Caco-2 (cell line): ENCODE data around the gene NOA1. TPM values are rescaled to one million over a fixed set of nuclear protein-coding genes. Genes with fewer than 3 reads are reported as not detected.
"Not testable (repeated sequence)": the region's sequence is repeated elsewhere in the genome, so short reads cannot be mapped to it uniquely, and the experiment has no call there.

Experiments used
- BruUV-seq: library from RNA; stranded (reverse); fragments of 400-500 nt; replicated peaks from 2 replicates; lab custom pipeline; 2021; lab: Mats Ljungman, UMichigan
- CTCF ChIA-PET: fragments of 300-600 bp; sonication (Branson Sonifier 250); formaldehyde crosslinking; loops from one replicate; lab custom pipeline; 2022; ENCODE audit warnings: antibody characterized with exemption; lab: Charles Lee
- POLR2A ChIA-PET: fragments of 300-600 bp; sonication (Branson Sonifier 250); formaldehyde crosslinking; loops from one replicate; lab custom pipeline; 2022; ENCODE audit warnings: antibody characterized with exemption; lab: Charles Lee
- DNase-seq, 2 experiments: peaks; one replicate each; pipeline versions ENCODE4 v3.0.0 to v3.0.0-alpha.2; 2020 to 2022
- H3K27me3 ChIP-seq: replicated peaks from 2 replicates; pipeline ENCODE4 v1.6.0; 2011; ENCODE audit warnings: low read length; ENCODE audit not compliant: control insufficient read depth, insufficient read depth
- H3K36me3 ChIP-seq: 2 replicates; pipeline ENCODE4 v1.5.1; 2011; ENCODE audit warnings: low read length; ENCODE audit not compliant: control insufficient read depth, insufficient read depth
- H3K4me1 ChIP-seq: fragments of 250-450 bp; sonication (Bioruptor Pico); 2 replicates; pipeline ENCODE4 v1.5.1; 2020; ENCODE audit warnings: mild to moderate bottlenecking
- H3K4me3 ChIP-seq: 2 replicates; pipeline ENCODE4 v1.5.1; 2011; ENCODE audit warnings: low read depth, mild to moderate bottlenecking, control low read depth, low read length
- H3K9me3 ChIP-seq: fragments of 250-450 bp; sonication (Bioruptor Pico); 2 replicates; pipeline ENCODE4 v1.5.1; 2020; ENCODE audit warnings: mild to moderate bottlenecking, moderate library complexity
- H3K27ac Mint-ChIP-seq: one replicate; pipeline ENCODE4 v1.8.0; 2022; ENCODE audit warnings: mixed read lengths; ENCODE audit not compliant: unreplicated experiment
- H3K27me3 Mint-ChIP-seq: one replicate; pipeline ENCODE4 v1.8.0; 2022; ENCODE audit warnings: mixed read lengths; ENCODE audit not compliant: insufficient read depth, unreplicated experiment
- H3K36me3 Mint-ChIP-seq: one replicate; pipeline ENCODE4 v1.8.0; 2022; ENCODE audit warnings: mild to moderate bottlenecking, mixed read lengths; ENCODE audit not compliant: insufficient read depth, unreplicated experiment
- H3K4me1 Mint-ChIP-seq: one replicate; pipeline ENCODE4 v1.8.0; 2022; ENCODE audit warnings: low read depth, mixed read lengths; ENCODE audit not compliant: unreplicated experiment
- H3K4me3 Mint-ChIP-seq: one replicate; pipeline ENCODE4 v1.8.0; 2022; ENCODE audit warnings: mild to moderate bottlenecking, moderate library complexity, mixed read lengths; ENCODE audit not compliant: unreplicated experiment
- H3K9me3 Mint-ChIP-seq: one replicate; pipeline ENCODE4 v1.8.0; 2022; ENCODE audit warnings: mixed read lengths; ENCODE audit not compliant: unreplicated experiment
- CTCF ChIP-seq, 2 experiments: fragments of 200-600 bp in 1 of 2; IDR thresholded peaks; 1 replicate in 1 of 2; 2 replicates in 1 of 2; pipeline versions ENCODE4 v1.5.1 to v1.8.0; 2011 to 2022; ENCODE audit warnings: antibody characterized with exemption in 1 of 2, control low read depth in 1 of 2, inconsistent platforms in 1 of 2, low read depth in 1 of 2, low read length in 1 of 2, mild to moderate bottlenecking in 1 of 2, moderate library complexity in 1 of 2; ENCODE audit not compliant: insufficient read depth in 1 of 2, severe bottlenecking in 1 of 2, unreplicated experiment in 1 of 2
- intact Hi-C: fragments of 100-400 bp; cut with micrococcal nuclease; formaldehyde crosslinking; loops from one replicate; pipeline ENCODE4 v1.10.0; 2022; ENCODE audit not compliant: unreplicated experiment
- total RNA-seq: library from RNA; stranded (reverse); gene quantifications from 2 replicates; pipeline ENCODE4 v1.2.3, GENCODE V29; 2022

NOA1 gene
- total RNA-seq, 1 experiment from 2014 or later: 26.3 TPM

DNA sequence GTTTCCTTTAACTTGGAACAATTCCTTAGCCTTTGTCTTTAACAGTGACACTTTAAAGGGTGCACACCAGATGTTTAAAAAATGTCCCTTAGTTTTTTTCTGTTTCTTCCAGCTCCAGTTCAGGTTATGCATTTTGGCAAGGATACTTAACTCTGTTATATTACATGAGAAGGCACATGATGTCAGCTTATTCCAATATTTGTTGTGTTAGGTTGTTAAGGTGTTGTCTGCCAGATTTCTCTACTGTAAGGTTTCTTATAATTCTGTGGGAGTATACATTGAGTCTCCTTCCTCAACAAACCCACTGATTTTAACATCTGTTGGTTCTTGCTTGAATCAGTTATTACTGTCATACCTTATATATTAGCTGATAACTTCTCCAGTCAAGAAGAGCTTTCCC, 36.4 kb downstream of the NOA1 start:
- intact Hi-C loops: no loop called here
- POLR2A ChIA-PET: no interaction called here
- no peak overlapping the region for H3K4me3 Mint-ChIP-seq
- no peak for TF ChIP-seq CTCF (IDR thresholded peaks at IDR 0.05; ENCODE audit: insufficient read depth in 1 of 2, low read depth in 1 of 2, low read length in 1 of 2, severe bottlenecking in 1 of 2, unreplicated experiment in 1 of 2)
- H3K4me1 Mint-ChIP-seq: no peaks in the 10 kb centered on the region
- peaks cover 26% of the 10 kb centered on the region for H3K36me3 Mint-ChIP-seq
- no peaks in the 10 kb centered on the region for H3K4me1 ChIP-seq
- H3K4me3 ChIP-seq: no peak overlapping the region
- H3K27me3 Mint-ChIP-seq: no peaks in the 10 kb centered on the region
- no peak for DNase-seq
- no peaks in the 10 kb centered on the region for H3K9me3 ChIP-seq
- no peaks in the 10 kb centered on the region for H3K36me3 ChIP-seq
- no peak overlapping the region for H3K27ac Mint-ChIP-seq
- H3K9me3 Mint-ChIP-seq: no peaks in the 10 kb centered on the region
- CTCF ChIA-PET: no interaction called here
- H3K27me3 ChIP-seq: no peaks in the 10 kb centered on the region
- BruUV-seq: no TSS peak

GRCh38 chr4:56940403-56940802, 37.0 kb downstream of the NOA1 start:
- intact Hi-C loops: no loop called here
- H3K4me1 ChIP-seq: no peaks in the 10 kb centered on the region

DNA sequence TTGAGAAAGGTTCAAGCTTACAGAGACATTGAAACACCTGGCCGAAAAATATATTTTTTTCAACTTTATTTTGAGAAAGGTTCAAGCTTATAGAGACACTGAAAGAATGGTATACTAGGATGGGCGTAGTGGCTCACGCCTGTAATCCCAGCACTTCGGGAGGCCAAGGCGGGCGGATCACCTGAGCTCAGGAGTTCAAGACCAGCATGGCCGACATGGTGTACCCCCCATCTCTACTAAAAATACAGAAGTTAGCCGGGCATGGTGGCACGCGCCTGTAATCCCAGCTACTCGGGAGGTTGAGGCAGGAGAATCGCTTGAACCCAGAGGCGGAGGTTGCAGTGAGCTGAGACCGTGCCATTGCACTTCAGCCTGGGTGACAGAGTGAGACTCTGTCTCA, 37.6 kb downstream of the NOA1 start:
- H3K36me3 Mint-ChIP-seq: peaks cover 26% of the 10 kb centered on the region
- H3K4me3 Mint-ChIP-seq, CTCF ChIA-PET, H3K27me3 Mint-ChIP-seq, H3K27ac Mint-ChIP-seq, intact Hi-C loops, POLR2A ChIA-PET, DNase-seq, H3K9me3 Mint-ChIP-seq, H3K4me3 ChIP-seq, H3K4me1 Mint-ChIP-seq, H3K36me3 ChIP-seq, BruUV-seq, H3K9me3 ChIP-seq, H3K4me1 ChIP-seq, H3K27me3 ChIP-seq: not testable (repeated sequence)

More at GRCh38 chr4:56940403-56940802, 37.0 kb downstream of the NOA1 start:
- H3K36me3 ChIP-seq: no peaks in the 10 kb centered on the region
- H3K4me3 ChIP-seq: no peak overlapping the region
- peaks cover 26% of the 10 kb centered on the region for H3K36me3 Mint-ChIP-seq
- H3K4me1 Mint-ChIP-seq: no peaks in the 10 kb centered on the region
- POLR2A ChIA-PET: no interaction called here
- H3K27ac Mint-ChIP-seq: no peak overlapping the region
- no peak for DNase-seq
- H3K27me3 ChIP-seq: no peaks in the 10 kb centered on the region
- BruUV-seq: no TSS peak
- H3K4me3 Mint-ChIP-seq: no peak overlapping the region
- H3K27me3 Mint-ChIP-seq: no peaks in the 10 kb centered on the region
- no peaks in the 10 kb centered on the region for H3K9me3 Mint-ChIP-seq
- no peak for TF ChIP-seq CTCF (IDR thresholded peaks at IDR 0.05; ENCODE audit: insufficient read depth in 1 of 2, low read depth in 1 of 2, low read length in 1 of 2, severe bottlenecking in 1 of 2, unreplicated experiment in 1 of 2)
- H3K9me3 ChIP-seq: no peaks in the 10 kb centered on the region
- CTCF ChIA-PET: no interaction called here

DNA sequence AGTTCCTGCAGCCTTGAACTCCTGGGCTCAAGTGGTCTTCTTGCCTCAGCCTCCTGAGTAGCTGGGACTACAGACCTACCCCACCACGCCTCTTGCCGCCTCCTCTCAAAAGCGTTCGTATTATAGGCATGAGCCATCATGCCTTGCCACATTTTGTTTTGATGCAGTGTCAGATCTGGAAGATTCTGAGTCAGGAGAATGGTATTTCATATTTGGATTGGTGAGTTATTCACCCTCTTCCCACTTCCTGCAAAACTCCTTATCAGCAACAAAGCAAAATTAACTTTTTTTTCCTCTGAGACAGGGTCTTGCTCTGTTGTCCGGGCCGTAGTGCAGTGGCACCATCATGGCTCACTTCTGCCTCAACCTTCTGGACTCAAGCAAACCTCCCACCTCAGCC, 40.1 kb downstream of the NOA1 start:
- Histone ChIP-seq H3K36me3 (no peaks in the 10 kb centered on the region), H3K9me3 (no peaks in the 10 kb centered on the region), H3K4me3 (no peak overlapping the region), H3K27me3 (no peaks in the 10 kb centered on the region), H3K4me1 (no peaks in the 10 kb centered on the region)
- POLR2A ChIA-PET: no interaction called here
- peak overlapping the region; percentile 11 for H3K27ac Mint-ChIP-seq
- CTCF ChIA-PET: no interaction called here
- no TSS peak for BruUV-seq
- TF ChIP-seq CTCF (IDR thresholded peaks at IDR 0.05; ENCODE audit: insufficient read depth in 1 of 2, low read depth in 1 of 2, low read length in 1 of 2, severe bottlenecking in 1 of 2, unreplicated experiment in 1 of 2): no peak
- no peak overlapping the region for H3K4me3 Mint-ChIP-seq
- peaks cover 31% of the 10 kb centered on the region for H3K36me3 Mint-ChIP-seq
- H3K4me1 Mint-ChIP-seq: no peaks in the 10 kb centered on the region
- intact Hi-C loops: no loop called here
- no peaks in the 10 kb centered on the region for H3K9me3 Mint-ChIP-seq
- DNase-seq: no peak
- no peaks in the 10 kb centered on the region for H3K27me3 Mint-ChIP-seq
